A549 (cell line): ENCODE measurements around the gene KRT34. TPM values are rescaled to one million over a fixed set of nuclear protein-coding genes. Genes with fewer than 3 reads are reported as not detected.

Experiments
- ATAC-seq, 2 experiments: fragments of 200-7000 bp in 1 of 2; fragments of >200 bp in 1 of 2; cut with Nextera tagmentation in 1 of 2; cut with Tn5 transposase in 1 of 2; 3 replicates each; pipeline versions ENCODE4 v1.8.0 to v1.9.1; 2018 to 2020; ENCODE audit warnings: mild to moderate bottlenecking in 1 of 2, moderate library complexity in 1 of 2
- CTCF ChIA-PET: fragments of 300-600 bp; sonication (Branson Sonifier 250); formaldehyde crosslinking; extraction: SDS; loops from one replicate; lab custom pipeline; 2021; ENCODE audit warnings: antibody characterized with exemption, inconsistent platforms; lab: Yijun Ruan, JAX
- POLR2A ChIA-PET: fragments of 350-600 bp; formaldehyde crosslinking; extraction: SDS; loops from one replicate; lab custom pipeline; 2021; ENCODE audit warnings: antibody characterized with exemption, inconsistent platforms; lab: Yijun Ruan, JAX
- DNase-seq, 2 experiments: peaks; one replicate each; pipeline versions ENCODE4 v3.0.0 to v3.0.0-alpha.2; 2011 to 2016; ENCODE audit warnings: low read depth in 1 of 2, low spot score in 1 of 2
- FAIRE-seq: peaks from 2 replicates; lab custom pipeline; 2011; peaks lifted over from hg19 to GRCh38; lab: Jason Lieb, UNC
- H3K27ac ChIP-seq, 2 experiments: fragments of >200 bp; sonication (Bioruptor Twin); formaldehyde crosslinking; 3 replicates each; pipeline ENCODE4 v1.5.1; 2016 to 2017
- H3K4me1 ChIP-seq: fragments of >200 bp; sonication (Bioruptor Twin); formaldehyde crosslinking; 3 replicates; pipeline ENCODE4 v1.6.1; 2016
- H3K4me2 ChIP-seq: fragments of >200 bp; sonication (Bioruptor Twin); formaldehyde crosslinking; 3 replicates; pipeline ENCODE4 v1.6.1; 2016
- H3K4me3 ChIP-seq: fragments of >200 bp; sonication (Bioruptor Twin); formaldehyde crosslinking; 3 replicates; pipeline ENCODE4 v1.5.1; 2016
- H3K9me3 ChIP-seq: fragments of >200 bp; sonication (Bioruptor Twin); formaldehyde crosslinking; 3 replicates; pipeline ENCODE4 v1.6.1; 2016
- BHLHE40 ChIP-seq: IDR thresholded peaks from 2 replicates; pipeline ENCODE4 v1.6.1; 2012; ENCODE audit warnings: low read depth, low read length, inconsistent platforms
- ESRRA ChIP-seq: fragments of 150-350 bp; IDR thresholded peaks from 2 replicates; pipeline ENCODE4 v1.6.1; 2014; ENCODE audit warnings: mild to moderate bottlenecking, low read length, borderline replicate concordance
- FOSB ChIP-seq: fragments of 250-450 bp; sonication (Bioruptor Pico); IDR thresholded peaks from 2 replicates; pipeline ENCODE4 v1.5.0; 2020; ENCODE audit warnings: mild to moderate bottlenecking, moderate library complexity
- HEYL ChIP-seq: fragments of 250-450 bp; sonication (Bioruptor Pico); IDR thresholded peaks from 2 replicates; pipeline ENCODE4 v1.8.0; 2021; ENCODE audit warnings: mild to moderate bottlenecking, moderate library complexity
- HOXB13 ChIP-seq: fragments of 250-450 bp; sonication (Bioruptor Pico); IDR thresholded peaks from 2 replicates; pipeline ENCODE4 v1.5.0; 2020; ENCODE audit warnings: low read depth, mild to moderate bottlenecking, moderate library complexity
- KDM5A ChIP-seq: fragments of 200-600 bp; sonication (generic); IDR thresholded peaks from 2 replicates; pipeline ENCODE4 v1.6.1; 2016; ENCODE audit warnings: antibody characterized with exemption, mild to moderate bottlenecking
- MAZ ChIP-seq: fragments of 150-350 bp; IDR thresholded peaks from 2 replicates; pipeline ENCODE4 v1.6.1; 2014; ENCODE audit warnings: antibody characterized with exemption, low read depth, low read length, borderline replicate concordance
- MYC ChIP-seq: IDR thresholded peaks from 2 replicates; pipeline ENCODE4 v1.6.1; 2012; ENCODE audit warnings: mild to moderate bottlenecking, inconsistent platforms, low read length, improper control_type of control experiment, borderline replicate concordance
- NFE2L2 ChIP-seq: fragments of 150-350 bp; conservative IDR thresholded peaks from 2 replicates; pipeline ENCODE4 v1.6.1; 2014; ENCODE audit warnings: low read length
- POLR2A ChIP-seq: IDR thresholded peaks from 2 replicates; pipeline ENCODE4 v1.6.1; 2012; ENCODE audit warnings: mild to moderate bottlenecking, low read length
- POLR2AphosphoS2 ChIP-seq: conservative IDR thresholded peaks from 2 replicates; pipeline ENCODE4 v1.6.1; 2012; ENCODE audit warnings: low read length, improper control_type of control experiment, inconsistent platforms
- TP53 ChIP-seq: fragments of 250-450 bp; sonication (Bioruptor Pico); IDR thresholded peaks from 2 replicates; pipeline ENCODE4 v1.5.0; 2021; ENCODE audit warnings: mild to moderate bottlenecking, moderate library complexity
- WGBS: methylation state at CpG from one replicate; pipeline ENCODE4 v1.1.6; 2017; ENCODE audit errors: missing lambda C conversion rate; 5-methylcytosine and 5-hydroxymethylcytosine counted together
- polyA plus RNA-seq, 4 experiments: library from polyadenylated mRNA; depleted of rRNA in 3 of 4; stranded (reverse); fragments of >200 nt; fragmentation: RNase III in 1 of 4; extraction: RNeasy Plus Mini Kit Qiagen cat#74134 plus additional on column Dnase treatment in 1 of 4; gene quantifications; 2 replicates in 3 of 4; 3 replicates in 1 of 4; pipeline ENCODE4 v1.2.3, GENCODE V29; 2011 to 2017
- TF ChIP-seq, protein P1 (sequence below): fragments of 200-600 bp; sonication (generic); IDR thresholded peaks from 2 replicates; pipeline ENCODE4 v1.6.1; 2016; ENCODE audit warnings: antibody characterized with exemption, mild to moderate bottlenecking, moderate library complexity
- TF ChIP-seq, protein P2 (sequence below): fragments of >200 bp; sonication (Bioruptor Twin); formaldehyde crosslinking; IDR thresholded peaks from 3 replicates; pipeline ENCODE4 v1.5.1; 2016
- TF ChIP-seq, protein P3 (sequence below): fragments of 250-450 bp; sonication (Bioruptor Pico); IDR thresholded peaks from 2 replicates; pipeline ENCODE4 v1.5.0; 2021; ENCODE audit warnings: mild to moderate bottlenecking, moderate library complexity, borderline replicate concordance
- TF ChIP-seq, protein P4 (sequence below): IDR thresholded peaks from 2 replicates; pipeline ENCODE4 v1.6.1; 2012

The KRT34 gene
- polyA plus RNA-seq, 2 of the 4 experiments (the other 2 are of a cell fraction): 0.09 to 0.23 TPM

DNA sequence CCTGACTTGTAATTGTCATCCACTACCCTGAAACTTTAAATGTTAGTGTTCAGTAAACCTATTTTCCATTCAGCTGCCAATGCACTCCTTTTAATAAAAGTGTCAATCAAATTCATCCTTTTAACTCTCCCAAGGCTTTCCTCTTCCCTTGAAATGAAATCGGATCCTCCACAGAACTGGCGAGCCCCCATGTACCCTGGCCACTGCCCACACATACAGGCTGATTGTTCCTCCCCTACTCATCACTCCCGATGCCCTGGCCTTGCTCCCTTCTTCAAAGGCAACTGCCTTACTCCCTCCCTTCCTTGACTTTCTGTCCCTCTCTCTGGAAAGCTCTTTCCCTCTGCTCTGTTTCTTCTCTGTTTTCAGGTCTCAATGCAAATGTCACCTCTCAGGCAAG lies 39.1 kb downstream of the KRT34 start (continued):
- TF ChIP-seq, protein P1, sequence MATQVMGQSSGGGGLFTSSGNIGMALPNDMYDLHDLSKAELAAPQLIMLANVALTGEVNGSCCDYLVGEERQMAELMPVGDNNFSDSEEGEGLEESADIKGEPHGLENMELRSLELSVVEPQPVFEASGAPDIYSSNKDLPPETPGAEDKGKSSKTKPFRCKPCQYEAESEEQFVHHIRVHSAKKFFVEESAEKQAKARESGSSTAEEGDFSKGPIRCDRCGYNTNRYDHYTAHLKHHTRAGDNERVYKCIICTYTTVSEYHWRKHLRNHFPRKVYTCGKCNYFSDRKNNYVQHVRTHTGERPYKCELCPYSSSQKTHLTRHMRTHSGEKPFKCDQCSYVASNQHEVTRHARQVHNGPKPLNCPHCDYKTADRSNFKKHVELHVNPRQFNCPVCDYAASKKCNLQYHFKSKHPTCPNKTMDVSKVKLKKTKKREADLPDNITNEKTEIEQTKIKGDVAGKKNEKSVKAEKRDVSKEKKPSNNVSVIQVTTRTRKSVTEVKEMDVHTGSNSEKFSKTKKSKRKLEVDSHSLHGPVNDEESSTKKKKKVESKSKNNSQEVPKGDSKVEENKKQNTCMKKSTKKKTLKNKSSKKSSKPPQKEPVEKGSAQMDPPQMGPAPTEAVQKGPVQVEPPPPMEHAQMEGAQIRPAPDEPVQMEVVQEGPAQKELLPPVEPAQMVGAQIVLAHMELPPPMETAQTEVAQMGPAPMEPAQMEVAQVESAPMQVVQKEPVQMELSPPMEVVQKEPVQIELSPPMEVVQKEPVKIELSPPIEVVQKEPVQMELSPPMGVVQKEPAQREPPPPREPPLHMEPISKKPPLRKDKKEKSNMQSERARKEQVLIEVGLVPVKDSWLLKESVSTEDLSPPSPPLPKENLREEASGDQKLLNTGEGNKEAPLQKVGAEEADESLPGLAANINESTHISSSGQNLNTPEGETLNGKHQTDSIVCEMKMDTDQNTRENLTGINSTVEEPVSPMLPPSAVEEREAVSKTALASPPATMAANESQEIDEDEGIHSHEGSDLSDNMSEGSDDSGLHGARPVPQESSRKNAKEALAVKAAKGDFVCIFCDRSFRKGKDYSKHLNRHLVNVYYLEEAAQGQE: no peak

DNA sequence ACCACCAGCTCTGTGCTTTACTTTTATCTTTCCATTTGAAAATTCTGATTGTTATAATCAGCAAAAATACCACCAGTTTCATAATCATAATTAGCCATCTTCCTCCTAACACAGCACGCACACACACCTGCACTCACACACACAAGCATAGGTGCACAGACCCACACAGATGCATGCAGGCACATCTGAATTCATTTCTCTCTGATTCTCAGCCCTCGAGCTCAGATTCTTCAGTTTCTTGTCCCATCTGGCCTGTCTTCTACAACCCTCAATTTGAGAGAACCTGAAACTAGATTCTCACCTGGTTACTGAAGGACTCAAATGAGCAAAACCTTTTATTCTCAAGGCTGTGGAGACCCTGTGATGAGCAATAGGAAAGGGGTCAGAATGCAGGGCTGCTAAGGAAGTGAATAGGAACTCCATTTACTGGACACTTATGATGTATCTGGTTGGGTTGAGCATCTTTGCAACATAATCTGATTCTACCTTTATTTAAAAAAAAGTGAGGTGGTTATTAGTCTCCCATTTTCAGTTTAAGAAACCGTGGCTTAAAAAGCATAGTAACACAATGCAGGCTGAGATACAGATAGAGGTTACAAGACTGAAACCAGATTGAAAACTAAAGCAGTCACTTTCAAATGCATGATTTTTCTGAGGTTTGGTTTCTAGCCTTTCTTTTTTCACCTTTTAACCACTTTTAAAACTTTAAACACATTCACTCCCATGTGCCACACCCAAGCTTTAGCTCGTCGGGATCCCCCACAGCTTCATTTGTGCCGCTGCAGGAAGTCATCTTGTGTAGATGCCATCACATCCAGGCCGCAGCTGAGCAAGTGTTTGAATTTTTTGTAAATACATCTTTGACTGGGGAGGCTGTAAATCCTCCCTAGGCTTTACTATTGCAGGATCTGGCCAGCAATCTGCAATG lies 40.9 kb downstream of the KRT34 start:
- ChIA-PET POLR2A (no interaction called here), CTCF (interaction anchor here (0.6 to 3.1 kb wide), 6 partner anchors 8 to 329 kb away, joined by 3 to 10 read pairs (median 4); partner anchors contain the start of gene KRT33A)
- no peaks in the 10 kb centered on the region for H3K9me3 ChIP-seq
- WGBS: 65% methylated on average over 7 of the region's 7 CpGs
- ATAC-seq: no peak
- no peaks in the 10 kb centered on the region for H3K4me1 ChIP-seq
- H3K4me3 ChIP-seq: no peak overlapping the region
- H3K27ac ChIP-seq: no peak overlapping the region
- FAIRE-seq: peak; percentile 76
- TF ChIP-seq HEYL (no peak), POLR2A (no peak), FOSB (no peak), MAZ (no peak), MYC (no peak), TP53 (no peak), POLR2AphosphoS2 (no peak), ESRRA (no peak), HOXB13 (CRISPR knock-in tag) (no peak), BHLHE40 (no peak), NFE2L2 (no peak), KDM5A (no peak)
- TF ChIP-seq, protein P2, sequence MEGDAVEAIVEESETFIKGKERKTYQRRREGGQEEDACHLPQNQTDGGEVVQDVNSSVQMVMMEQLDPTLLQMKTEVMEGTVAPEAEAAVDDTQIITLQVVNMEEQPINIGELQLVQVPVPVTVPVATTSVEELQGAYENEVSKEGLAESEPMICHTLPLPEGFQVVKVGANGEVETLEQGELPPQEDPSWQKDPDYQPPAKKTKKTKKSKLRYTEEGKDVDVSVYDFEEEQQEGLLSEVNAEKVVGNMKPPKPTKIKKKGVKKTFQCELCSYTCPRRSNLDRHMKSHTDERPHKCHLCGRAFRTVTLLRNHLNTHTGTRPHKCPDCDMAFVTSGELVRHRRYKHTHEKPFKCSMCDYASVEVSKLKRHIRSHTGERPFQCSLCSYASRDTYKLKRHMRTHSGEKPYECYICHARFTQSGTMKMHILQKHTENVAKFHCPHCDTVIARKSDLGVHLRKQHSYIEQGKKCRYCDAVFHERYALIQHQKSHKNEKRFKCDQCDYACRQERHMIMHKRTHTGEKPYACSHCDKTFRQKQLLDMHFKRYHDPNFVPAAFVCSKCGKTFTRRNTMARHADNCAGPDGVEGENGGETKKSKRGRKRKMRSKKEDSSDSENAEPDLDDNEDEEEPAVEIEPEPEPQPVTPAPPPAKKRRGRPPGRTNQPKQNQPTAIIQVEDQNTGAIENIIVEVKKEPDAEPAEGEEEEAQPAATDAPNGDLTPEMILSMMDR: no peak
- TF ChIP-seq, protein P3, sequence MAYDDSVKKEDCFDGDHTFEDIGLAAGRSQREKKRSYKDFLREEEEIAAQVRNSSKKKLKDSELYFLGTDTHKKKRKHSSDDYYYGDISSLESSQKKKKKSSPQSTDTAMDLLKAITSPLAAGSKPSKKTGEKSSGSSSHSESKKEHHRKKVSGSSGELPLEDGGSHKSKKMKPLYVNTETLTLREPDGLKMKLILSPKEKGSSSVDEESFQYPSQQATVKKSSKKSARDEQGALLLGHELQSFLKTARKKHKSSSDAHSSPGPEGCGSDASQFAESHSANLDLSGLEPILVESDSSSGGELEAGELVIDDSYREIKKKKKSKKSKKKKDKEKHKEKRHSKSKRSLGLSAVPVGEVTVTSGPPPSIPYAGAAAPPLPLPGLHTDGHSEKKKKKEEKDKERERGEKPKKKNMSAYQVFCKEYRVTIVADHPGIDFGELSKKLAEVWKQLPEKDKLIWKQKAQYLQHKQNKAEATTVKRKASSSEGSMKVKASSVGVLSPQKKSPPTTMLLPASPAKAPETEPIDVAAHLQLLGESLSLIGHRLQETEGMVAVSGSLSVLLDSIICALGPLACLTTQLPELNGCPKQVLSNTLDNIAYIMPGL: no peak
- TF ChIP-seq, protein P4, sequence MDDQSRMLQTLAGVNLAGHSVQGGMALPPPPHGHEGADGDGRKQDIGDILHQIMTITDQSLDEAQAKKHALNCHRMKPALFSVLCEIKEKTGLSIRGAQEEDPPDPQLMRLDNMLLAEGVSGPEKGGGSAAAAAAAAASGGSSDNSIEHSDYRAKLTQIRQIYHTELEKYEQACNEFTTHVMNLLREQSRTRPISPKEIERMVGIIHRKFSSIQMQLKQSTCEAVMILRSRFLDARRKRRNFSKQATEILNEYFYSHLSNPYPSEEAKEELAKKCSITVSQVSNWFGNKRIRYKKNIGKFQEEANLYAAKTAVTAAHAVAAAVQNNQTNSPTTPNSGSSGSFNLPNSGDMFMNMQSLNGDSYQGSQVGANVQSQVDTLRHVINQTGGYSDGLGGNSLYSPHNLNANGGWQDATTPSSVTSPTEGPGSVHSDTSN: no peak
- TF ChIP-seq, protein P1: no peak
- no peak for DNase-seq
- H3K4me2 ChIP-seq: no peak overlapping the region
